HEK293T (cell line): ENCODE results near the gene PRKAG3.

Experiments
- BHLHE40 ChIP-seq: fragments of 450-650 bp; IDR thresholded peaks from 2 replicates; pipeline ENCODE4 v1.6.1; 2016; ENCODE audit warnings: mild to moderate bottlenecking, moderate library complexity, borderline replicate concordance
- FOXA1 ChIP-seq: fragments of 450-650 bp; IDR thresholded peaks from 2 replicates; pipeline ENCODE4 v1.6.1; 2016; ENCODE audit warnings: mild to moderate bottlenecking
- FOXK2 ChIP-seq: fragments of 450-650 bp; IDR thresholded peaks from 2 replicates; pipeline ENCODE4 v1.6.1; 2016; ENCODE audit warnings: mild to moderate bottlenecking
- FOXM1 ChIP-seq: fragments of 450-650 bp; IDR thresholded peaks from 2 replicates; pipeline ENCODE4 v1.6.1; 2017; ENCODE audit warnings: mild to moderate bottlenecking, borderline replicate concordance
- HDGF ChIP-seq: fragments of 450-650 bp; IDR thresholded peaks from 2 replicates; pipeline ENCODE4 v1.6.1; 2017; ENCODE audit warnings: antibody characterized with exemption, borderline replicate concordance
- SP1 ChIP-seq: fragments of 450-650 bp; IDR thresholded peaks from 2 replicates; pipeline ENCODE4 v1.6.1; 2017
- SUZ12 ChIP-seq: fragments of 450-650 bp; IDR thresholded peaks from 2 replicates; pipeline ENCODE4 v1.6.1; 2016; ENCODE audit warnings: mild to moderate bottlenecking
- ZNF384 ChIP-seq: fragments of 450-650 bp; IDR thresholded peaks from 2 replicates; pipeline ENCODE4 v1.6.1; 2016
- TF ChIP-seq, protein P1 (sequence below): fragments of 450-650 bp; IDR thresholded peaks from 2 replicates; pipeline ENCODE4 v1.6.1; 2016

DNA sequence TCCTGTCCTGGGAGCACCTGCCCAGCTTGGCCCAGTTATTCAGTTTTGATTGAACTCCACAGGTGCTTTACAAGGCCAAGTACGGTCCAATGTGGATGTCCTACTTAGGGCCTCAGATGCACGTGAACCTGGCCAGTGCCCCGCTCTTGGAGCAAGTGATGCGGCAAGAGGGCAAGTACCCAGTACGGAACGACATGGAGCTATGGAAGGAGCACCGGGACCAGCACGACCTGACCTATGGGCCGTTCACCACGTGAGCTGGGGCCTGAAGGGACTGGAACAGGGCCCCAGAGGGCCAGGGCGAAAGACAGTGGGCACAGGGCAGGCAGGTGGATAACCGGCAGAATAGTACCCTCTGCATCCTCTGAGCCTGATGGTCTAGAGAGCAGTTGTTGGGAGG, 22.1 kb downstream of the PRKAG3 start:
- TF ChIP-seq FOXK2 = no peak
- TF ChIP-seq, protein P1, sequence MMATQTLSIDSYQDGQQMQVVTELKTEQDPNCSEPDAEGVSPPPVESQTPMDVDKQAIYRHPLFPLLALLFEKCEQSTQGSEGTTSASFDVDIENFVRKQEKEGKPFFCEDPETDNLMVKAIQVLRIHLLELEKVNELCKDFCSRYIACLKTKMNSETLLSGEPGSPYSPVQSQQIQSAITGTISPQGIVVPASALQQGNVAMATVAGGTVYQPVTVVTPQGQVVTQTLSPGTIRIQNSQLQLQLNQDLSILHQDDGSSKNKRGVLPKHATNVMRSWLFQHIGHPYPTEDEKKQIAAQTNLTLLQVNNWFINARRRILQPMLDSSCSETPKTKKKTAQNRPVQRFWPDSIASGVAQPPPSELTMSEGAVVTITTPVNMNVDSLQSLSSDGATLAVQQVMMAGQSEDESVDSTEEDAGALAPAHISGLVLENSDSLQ = no peak
- no peak for TF ChIP-seq SUZ12
- TF ChIP-seq BHLHE40 = no peak
- no peak for TF ChIP-seq SP1
- TF ChIP-seq FOXA1 = no peak
- TF ChIP-seq HDGF = no peak
- TF ChIP-seq ZNF384 = no peak
- TF ChIP-seq FOXM1 = no peak
